Calu3 (cell line): ENCODE results near the gene NEURL3. TPM values are rescaled to one million over a fixed set of nuclear protein-coding genes. Genes with fewer than 3 reads are reported as not detected.

ENCODE experiments used
- BruUV-seq: library from RNA; stranded (reverse); fragments of 400-500 nt; replicated peaks from 2 replicates; lab custom pipeline; 2021; lab: Mats Ljungman, UMichigan
- CTCF ChIA-PET: fragments of 300-600 bp; sonication (Branson Sonifier 250); formaldehyde crosslinking; loops from one replicate; lab custom pipeline; 2022; ENCODE audit warnings: antibody characterized with exemption; lab: Charles Lee
- DNase-seq: peaks from one replicate; pipeline ENCODE4 v3.0.0; 2022
- H3K27ac Mint-ChIP-seq: one replicate; pipeline ENCODE4 v1.8.0; 2022; ENCODE audit warnings: mixed read lengths; ENCODE audit not compliant: unreplicated experiment
- H3K27me3 Mint-ChIP-seq: one replicate; pipeline ENCODE4 v1.8.0; 2022; ENCODE audit warnings: mixed read lengths; ENCODE audit not compliant: unreplicated experiment
- H3K36me3 Mint-ChIP-seq: one replicate; pipeline ENCODE4 v1.8.0; 2022; ENCODE audit warnings: mild to moderate bottlenecking, moderate library complexity, mixed read lengths; ENCODE audit not compliant: insufficient read depth, unreplicated experiment
- H3K4me1 Mint-ChIP-seq: one replicate; pipeline ENCODE4 v1.8.0; 2022; ENCODE audit warnings: mild to moderate bottlenecking, low read depth, mixed read lengths; ENCODE audit not compliant: unreplicated experiment
- H3K4me3 Mint-ChIP-seq: one replicate; pipeline ENCODE4 v1.8.0; 2022; ENCODE audit warnings: mild to moderate bottlenecking, low read depth, moderate library complexity, mixed read lengths; ENCODE audit not compliant: unreplicated experiment
- H3K9me3 Mint-ChIP-seq: one replicate; pipeline ENCODE4 v1.8.0; 2022; ENCODE audit warnings: low read depth, mixed read lengths; ENCODE audit not compliant: unreplicated experiment
- intact Hi-C: fragments of 100-400 bp; cut with micrococcal nuclease; formaldehyde crosslinking; loops from one replicate; pipeline ENCODE4 v1.10.0; 2022; ENCODE audit not compliant: unreplicated experiment
- total RNA-seq: library from RNA; stranded (reverse); gene quantifications from 2 replicates; pipeline ENCODE4 v1.2.3, GENCODE V29; 2022
- TF ChIP-seq, protein P1 (sequence below): fragments of 200-600 bp; IDR thresholded peaks from one replicate; pipeline ENCODE4 v1.8.0; 2022; ENCODE audit warnings: antibody characterized with exemption; ENCODE audit not compliant: unreplicated experiment

The NEURL3 gene
- total RNA-seq, 1 experiment from 2014 or later = 18.5 TPM

DNA sequence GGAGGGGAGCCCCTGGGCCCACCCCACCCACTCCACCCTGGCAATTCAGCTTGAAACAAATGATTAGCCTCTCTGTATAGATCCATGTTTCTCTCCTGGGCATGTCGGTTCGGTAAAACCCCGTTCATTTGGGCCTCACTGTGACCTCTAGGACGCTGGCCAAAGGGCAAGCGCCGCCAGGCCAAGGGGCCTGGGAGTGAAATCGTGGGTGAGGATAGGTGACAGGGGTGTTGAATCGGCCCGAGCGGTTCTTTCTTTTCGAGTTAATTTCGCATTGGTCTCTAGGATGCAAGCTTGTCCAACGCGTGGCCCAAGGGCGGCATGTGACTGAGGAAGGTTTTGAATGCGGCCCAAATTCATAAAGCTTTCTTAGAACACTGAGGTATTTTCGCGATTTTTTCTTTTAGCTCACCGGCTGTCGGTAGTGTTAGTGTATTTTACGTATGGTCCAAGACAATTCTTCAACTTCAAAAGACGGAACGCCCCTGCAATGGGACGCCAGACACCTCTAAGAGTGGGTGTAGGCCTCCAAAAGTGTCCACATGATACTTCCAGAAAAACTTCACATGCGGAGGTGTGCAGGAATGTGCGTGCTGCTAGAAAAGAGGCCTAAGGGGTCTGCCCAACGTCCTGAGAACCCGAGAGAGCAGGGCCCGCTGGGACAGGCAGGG lies 21.6 kb upstream of the NEURL3 start:
- H3K36me3 Mint-ChIP-seq = no peaks in the 10 kb centered on the region
- H3K4me3 Mint-ChIP-seq = no peak overlapping the region
- CTCF ChIA-PET = no interaction called here
- no peaks in the 10 kb centered on the region for H3K4me1 Mint-ChIP-seq
- BruUV-seq = no TSS peak
- H3K27ac Mint-ChIP-seq = no peak overlapping the region
- no peak for DNase-seq
- peaks cover 41% of the 10 kb centered on the region for H3K27me3 Mint-ChIP-seq
- intact Hi-C loops = no loop called here
- no peaks in the 10 kb centered on the region for H3K9me3 Mint-ChIP-seq
- TF ChIP-seq, protein P1, sequence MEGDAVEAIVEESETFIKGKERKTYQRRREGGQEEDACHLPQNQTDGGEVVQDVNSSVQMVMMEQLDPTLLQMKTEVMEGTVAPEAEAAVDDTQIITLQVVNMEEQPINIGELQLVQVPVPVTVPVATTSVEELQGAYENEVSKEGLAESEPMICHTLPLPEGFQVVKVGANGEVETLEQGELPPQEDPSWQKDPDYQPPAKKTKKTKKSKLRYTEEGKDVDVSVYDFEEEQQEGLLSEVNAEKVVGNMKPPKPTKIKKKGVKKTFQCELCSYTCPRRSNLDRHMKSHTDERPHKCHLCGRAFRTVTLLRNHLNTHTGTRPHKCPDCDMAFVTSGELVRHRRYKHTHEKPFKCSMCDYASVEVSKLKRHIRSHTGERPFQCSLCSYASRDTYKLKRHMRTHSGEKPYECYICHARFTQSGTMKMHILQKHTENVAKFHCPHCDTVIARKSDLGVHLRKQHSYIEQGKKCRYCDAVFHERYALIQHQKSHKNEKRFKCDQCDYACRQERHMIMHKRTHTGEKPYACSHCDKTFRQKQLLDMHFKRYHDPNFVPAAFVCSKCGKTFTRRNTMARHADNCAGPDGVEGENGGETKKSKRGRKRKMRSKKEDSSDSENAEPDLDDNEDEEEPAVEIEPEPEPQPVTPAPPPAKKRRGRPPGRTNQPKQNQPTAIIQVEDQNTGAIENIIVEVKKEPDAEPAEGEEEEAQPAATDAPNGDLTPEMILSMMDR = no peak

DNA sequence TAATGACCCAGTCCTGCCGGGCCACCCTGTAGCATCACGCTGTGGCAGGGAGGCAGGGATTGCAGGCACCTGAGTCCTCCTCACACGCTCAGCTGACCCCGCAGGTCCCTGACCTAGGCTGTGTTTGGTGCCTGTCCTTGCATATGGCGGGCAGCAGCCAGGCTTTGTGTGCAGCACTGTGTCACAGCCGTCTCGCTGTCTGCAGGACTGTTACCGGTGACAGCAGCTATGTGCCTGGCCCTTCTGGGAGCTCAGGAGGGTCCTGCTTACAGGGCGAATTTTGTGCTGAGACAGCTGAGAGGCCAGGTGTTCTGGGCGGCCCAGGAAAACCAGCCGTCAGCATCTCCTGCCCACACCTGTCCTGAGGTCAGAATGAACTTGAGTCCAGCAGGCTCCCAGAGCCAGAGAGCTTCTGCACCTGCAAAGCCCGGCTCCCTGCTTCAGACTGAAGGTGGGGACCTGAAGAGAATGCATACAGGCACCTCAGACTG lies 21.0 kb upstream of the NEURL3 start:
- no peaks in the 10 kb centered on the region for H3K9me3 Mint-ChIP-seq
- CTCF ChIA-PET = no interaction called here
- H3K4me1 Mint-ChIP-seq = no peaks in the 10 kb centered on the region
- no peaks in the 10 kb centered on the region for H3K36me3 Mint-ChIP-seq
- H3K4me3 Mint-ChIP-seq = no peak overlapping the region
- no peak overlapping the region for H3K27ac Mint-ChIP-seq
- TF ChIP-seq, protein P1 = no peak
- intact Hi-C loops = no loop called here
- no peak for DNase-seq
- no TSS peak for BruUV-seq
- peaks cover 41% of the 10 kb centered on the region for H3K27me3 Mint-ChIP-seq

DNA sequence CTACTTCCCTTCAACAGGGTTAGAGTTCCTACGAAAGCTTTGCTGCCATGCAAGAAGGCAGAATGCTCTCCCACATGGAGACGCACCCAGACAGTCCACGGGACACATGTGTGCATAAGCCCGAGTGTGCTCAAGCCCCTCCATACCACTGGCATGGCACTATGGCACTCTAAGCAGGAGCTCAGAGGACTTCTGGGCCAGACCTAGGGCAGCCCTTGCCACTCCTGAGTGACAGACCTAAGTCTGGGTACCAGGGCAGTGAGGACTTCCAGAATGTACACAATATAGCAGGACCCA lies 20.0 kb upstream of the NEURL3 start:
- peaks cover 41% of the 10 kb centered on the region for H3K27me3 Mint-ChIP-seq
- no peak overlapping the region for H3K4me3 Mint-ChIP-seq
- intact Hi-C loops = no loop called here
- CTCF ChIA-PET = interaction anchor here (0.6 kb wide), 1 partner anchor 359 kb away, joined by 3 read pairs; no protein-coding TSS in a partner anchor
- no peaks in the 10 kb centered on the region for H3K9me3 Mint-ChIP-seq
- no peak for DNase-seq
- H3K27ac Mint-ChIP-seq = no peak overlapping the region
- no TSS peak for BruUV-seq
- H3K36me3 Mint-ChIP-seq = no peaks in the 10 kb centered on the region
- no peaks in the 10 kb centered on the region for H3K4me1 Mint-ChIP-seq
- TF ChIP-seq, protein P1 = no peak

DNA sequence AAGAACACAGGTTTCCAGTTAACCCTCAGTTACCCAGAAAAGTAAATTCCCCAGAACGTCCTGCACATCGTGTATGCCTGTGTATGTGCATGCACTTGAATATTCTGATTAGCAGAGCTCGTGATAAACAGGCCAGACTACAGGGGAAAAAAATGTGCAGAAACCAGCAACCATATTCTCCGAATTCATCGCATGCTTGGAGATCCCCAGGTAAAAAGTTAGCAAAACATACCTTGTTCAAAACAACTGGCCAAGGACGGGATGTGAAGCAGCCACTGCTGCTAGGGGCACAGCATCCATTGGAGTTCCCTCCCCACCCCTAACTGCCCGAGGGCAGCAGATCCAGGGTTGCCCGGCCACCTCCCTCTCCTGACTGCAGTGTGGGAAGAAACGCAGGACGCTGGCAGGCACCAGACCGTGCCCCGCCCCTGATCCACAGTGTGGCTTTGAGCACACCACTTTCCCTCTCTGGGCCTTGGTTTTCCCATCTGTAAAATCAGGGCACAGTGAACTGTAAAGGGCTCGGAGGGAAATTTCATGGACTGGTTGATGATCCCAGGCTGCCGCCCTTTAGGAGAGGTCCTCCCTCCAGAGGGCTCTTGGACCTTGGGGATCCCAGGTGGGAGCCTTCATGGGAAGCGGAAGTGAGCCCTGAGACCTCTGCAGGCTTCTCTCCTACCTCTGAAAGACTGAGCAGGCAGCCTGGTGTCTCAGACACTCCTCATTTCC lies 19.5 kb upstream of the NEURL3 start:
- peaks cover 41% of the 10 kb centered on the region for H3K27me3 Mint-ChIP-seq
- no peaks in the 10 kb centered on the region for H3K36me3 Mint-ChIP-seq
- no peak overlapping the region for H3K4me3 Mint-ChIP-seq
- H3K9me3 Mint-ChIP-seq = no peaks in the 10 kb centered on the region
- CTCF ChIA-PET = interaction anchor here (0.6 kb wide), 1 partner anchor 358 kb away, joined by 3 read pairs; no protein-coding TSS in a partner anchor
- no TSS peak for BruUV-seq
- no peak overlapping the region for H3K27ac Mint-ChIP-seq
- TF ChIP-seq, protein P1 = no peak
- intact Hi-C loops = no loop called here
- DNase-seq = no peak
- no peaks in the 10 kb centered on the region for H3K4me1 Mint-ChIP-seq
